GM21381 (cell line): ENCODE data around the gene CCT8L2.
"Not testable (repeated sequence)": the region's sequence is repeated elsewhere in the genome, so short reads cannot be mapped to it uniquely, and the experiment has no call there.

Experiments used
- ATAC-seq: cut with Tn5 transposase; IDR thresholded peaks from one replicate; pipeline ENCODE4 v1.9.1; 2021; ENCODE audit warnings: mild to moderate bottlenecking, moderate library complexity; ENCODE audit not compliant: unreplicated experiment

The CCT8L2 gene, protein sequence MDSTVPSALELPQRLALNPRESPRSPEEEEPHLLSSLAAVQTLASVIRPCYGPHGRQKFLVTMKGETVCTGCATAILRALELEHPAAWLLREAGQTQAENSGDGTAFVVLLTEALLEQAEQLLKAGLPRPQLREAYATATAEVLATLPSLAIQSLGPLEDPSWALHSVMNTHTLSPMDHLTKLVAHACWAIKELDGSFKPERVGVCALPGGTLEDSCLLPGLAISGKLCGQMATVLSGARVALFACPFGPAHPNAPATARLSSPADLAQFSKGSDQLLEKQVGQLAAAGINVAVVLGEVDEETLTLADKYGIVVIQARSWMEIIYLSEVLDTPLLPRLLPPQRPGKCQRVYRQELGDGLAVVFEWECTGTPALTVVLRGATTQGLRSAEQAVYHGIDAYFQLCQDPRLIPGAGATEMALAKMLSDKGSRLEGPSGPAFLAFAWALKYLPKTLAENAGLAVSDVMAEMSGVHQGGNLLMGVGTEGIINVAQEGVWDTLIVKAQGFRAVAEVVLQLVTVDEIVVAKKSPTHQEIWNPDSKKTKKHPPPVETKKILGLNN

GRCh38 chr22:16592710-16593109 lies at the start of gene CCT8L2:
TSS of gene CCT8L2 (minus strand) at chr22:16592810. CDS start at chr22:16592550, 260 bp downstream.
- not testable (repeated sequence) for ATAC-seq

DNA sequence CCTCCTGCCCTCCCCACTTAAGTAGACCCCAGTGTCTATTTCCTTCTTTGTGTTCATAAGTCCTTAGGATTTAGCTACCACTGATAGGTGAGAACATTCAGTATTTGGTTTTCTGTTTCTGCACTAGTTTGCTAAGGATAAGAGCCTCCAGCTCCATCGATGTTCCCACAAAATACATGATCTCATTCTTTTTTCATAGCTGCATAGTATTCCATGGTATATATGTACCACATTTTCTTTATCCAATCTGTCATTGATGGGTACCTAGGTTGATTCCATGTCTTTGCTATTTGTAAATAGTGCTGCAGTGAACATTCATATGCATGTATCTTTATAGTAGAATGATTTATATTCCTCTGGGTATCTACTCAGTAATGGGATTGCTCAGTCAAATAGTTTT lies 42.8 kb upstream of the CCT8L2 start:
- ATAC-seq: not testable (repeated sequence)

- not testable (repeated sequence) for ATAC-seq
These were observed 41.5 kb upstream of the CCT8L2 start for GRCh38 chr22:16634092-16634491.

- ATAC-seq: not testable (repeated sequence)
These were observed 35.9 kb upstream of the CCT8L2 start for GRCh38 chr22:16628476-16628875.

DNA sequence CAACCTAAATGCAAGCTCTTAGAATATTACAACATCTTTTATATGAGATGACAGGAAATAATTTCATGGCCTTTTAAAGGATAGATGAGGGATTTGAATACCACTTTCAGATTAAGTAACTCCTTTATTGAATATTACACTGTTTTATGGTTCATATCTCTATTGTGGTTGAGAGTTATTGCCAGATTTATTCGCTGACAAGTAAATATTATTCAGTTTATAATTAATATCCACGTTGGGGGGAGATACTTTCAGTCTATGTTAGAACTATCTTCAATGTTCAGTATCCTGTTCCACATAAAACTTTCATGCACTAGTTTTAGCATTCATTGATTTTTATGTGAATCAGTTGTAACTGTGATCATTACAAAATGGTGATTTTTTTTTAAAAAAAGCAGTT lies 32.4 kb upstream of the CCT8L2 start:
- not testable (repeated sequence) for ATAC-seq

GRCh38 chr22:16623595-16623994 lies 31.0 kb upstream of the CCT8L2 start:
- ATAC-seq: not testable (repeated sequence)

DNA sequence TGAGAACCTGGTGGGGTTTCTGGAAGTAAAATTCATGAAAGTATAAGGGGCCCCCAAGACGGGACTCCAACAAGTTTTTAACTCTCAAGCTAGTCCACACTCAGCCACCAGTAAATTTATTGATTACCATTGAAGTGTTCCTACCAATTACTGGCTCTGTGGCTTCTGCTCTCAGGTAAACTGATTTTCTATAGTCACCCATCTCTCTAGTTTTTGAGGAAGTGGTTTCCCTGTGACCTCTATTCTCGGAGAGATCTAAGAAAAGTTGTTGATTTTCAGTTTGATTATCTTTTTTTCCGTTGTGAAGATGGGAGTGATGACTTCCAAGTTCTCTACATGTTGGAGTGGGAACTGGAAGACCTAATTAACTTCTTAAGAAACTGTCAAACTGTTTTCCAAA lies 24.9 kb upstream of the CCT8L2 start:
- not testable (repeated sequence) for ATAC-seq

GRCh38 chr22:16616390-16616938 lies 23.9 kb upstream of the CCT8L2 start:
- ATAC-seq: not testable (repeated sequence)

DNA sequence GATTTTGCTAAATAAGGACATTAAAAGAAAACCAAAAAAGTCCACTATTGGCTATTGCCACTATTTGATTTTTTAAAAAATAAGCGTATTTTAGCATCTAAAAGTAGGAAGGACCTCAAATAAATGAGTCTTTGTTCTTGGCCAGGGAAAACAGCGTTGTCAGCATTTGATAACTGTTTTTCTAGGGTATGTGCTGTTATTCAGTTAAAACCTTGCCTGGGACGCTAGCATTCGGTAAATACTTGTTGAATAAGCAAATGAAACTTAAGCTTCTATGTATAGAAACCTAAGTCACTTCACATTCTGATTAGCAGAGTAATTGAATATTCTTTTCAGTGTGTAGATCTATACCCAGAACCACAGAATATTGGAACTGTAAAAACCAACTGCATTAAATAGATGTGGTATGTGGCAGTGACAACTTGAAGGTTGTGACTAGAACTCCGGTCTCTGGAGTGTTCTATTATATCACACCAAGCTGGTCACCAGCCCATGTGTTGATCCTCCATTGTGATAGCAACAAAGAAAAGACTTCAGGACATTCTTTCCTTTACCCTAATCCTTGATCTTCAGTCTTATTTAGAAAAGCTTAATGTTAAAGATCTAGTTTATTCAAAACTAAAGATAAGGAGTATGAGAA lies 23.1 kb upstream of the CCT8L2 start:
- ATAC-seq: not testable (repeated sequence)

GRCh38 chr22:16609548-16610261 lies 17.1 kb upstream of the CCT8L2 start:
- ATAC-seq: no peak

GRCh38 chr22:16608931-16609330 lies 16.3 kb upstream of the CCT8L2 start:
- no peak for ATAC-seq

- ATAC-seq: not testable (repeated sequence)
These were observed 11.8 kb upstream of the CCT8L2 start for GRCh38 chr22:16604257-16604998.

- ATAC-seq: not testable (repeated sequence)
These were observed 11.2 kb upstream of the CCT8L2 start for GRCh38 chr22:16603770-16604242.

- no peak for ATAC-seq
These were observed 10.8 kb upstream of the CCT8L2 start for GRCh38 chr22:16603448-16603768.

DNA sequence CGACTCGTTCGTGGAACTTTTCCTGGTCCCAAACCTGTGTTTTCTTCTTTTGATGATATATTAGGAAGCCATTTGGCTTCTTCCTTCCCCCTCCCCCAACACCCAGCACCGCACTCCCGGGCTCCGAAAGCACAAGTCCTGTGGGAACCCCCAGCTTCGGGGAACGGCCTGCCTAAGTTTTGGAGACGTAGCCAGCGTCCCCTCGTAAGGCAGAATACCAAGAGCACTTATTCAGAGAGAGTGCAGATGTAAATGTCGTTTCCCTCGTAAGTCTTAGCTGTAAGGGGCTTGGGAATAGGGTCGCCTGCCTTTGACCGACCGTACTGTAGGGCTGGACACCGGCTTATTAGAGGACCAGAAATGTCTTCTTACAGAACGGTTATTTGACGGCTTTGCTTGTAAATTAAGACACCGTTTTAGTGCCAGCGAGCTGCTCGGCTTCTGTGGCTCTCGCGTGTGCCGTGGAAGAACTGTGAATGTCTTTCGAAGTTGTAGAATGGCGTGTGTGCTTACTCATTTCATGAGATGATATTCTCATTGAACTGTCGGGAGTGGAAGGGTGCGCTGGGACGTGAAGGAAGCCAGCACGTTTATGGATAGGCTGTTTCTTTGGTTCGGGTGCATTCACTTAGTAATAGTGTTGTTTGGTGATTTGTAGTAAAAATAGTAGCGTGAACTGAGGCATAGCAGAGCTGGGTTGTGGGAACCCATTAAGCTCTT lies 10.3 kb upstream of the CCT8L2 start:
- not testable (repeated sequence) for ATAC-seq

DNA sequence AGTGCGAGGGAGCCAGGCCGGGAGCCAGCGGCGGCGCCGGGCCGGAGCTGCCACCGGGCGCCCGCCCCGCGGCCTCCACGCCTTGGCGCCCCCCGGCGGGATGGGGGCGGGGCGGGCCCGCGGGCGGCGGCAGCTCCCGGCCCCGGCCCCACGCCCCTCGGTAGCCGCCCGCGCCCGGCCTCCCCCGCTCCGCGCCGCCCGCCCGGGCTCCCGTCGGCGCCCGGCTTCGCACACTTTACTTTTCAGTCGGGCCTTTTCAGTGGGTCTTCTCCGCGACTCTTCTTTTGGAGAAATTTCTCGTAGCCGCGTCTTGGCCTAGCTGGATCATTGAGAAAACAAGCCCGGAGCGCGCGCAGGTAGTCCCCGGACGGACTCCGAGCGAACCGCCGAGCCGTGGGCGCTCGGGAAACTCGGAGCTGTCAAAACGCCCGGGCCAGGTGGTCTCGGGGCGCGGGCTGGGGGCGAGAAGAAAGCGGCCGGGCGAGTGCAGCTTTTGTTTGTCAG lies 9.7 kb upstream of the CCT8L2 start:
- ATAC-seq: not testable (repeated sequence)

- no peak for ATAC-seq
These were observed 9.0 kb upstream of the CCT8L2 start for GRCh38 chr22:16601437-16602223.

DNA sequence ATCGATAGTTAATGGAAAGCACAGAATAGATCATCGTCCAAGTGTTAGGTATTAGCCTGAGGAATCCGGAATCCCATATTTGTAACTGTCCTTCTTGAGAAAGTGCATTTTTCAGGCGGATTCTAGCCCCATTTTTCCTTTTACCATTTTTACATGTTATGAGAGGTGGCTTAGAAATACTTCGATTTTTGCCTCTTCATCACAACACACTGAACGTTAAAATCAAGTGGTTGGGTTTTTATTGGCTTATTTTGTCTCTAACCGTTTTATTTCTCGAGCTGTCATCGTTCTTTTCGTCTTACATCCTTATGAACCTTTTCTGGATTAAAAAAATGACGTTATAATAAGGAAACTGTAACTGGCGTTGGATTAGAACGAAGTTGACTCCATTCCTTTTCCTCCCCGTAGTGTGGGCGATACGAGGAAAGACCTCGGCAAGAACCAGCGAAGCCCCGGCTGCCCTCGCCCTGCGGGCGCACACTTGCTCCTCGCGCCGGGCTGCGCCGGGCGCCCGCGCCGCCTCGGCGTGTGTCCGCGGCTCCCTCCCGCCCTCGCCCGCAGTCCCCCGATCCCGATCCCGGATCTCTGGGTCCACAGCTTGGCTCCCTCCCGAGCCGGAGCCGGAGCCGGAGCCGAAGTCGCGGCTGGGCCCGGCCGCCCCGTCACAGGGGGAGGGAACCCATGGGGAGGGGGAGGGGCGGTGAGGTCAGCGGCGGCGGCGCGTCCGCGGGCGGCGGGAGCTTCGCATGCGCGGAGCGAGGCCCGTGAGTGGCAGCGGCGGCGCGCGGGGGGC lies 8.2 kb upstream of the CCT8L2 start:
- not testable (repeated sequence) for ATAC-seq
